Endothelial cell of umbilical vein (primary cell): Measurements from ENCODE around the gene REEP3. TPM values are rescaled to one million over a fixed set of nuclear protein-coding genes. Genes with fewer than 3 reads are reported as not detected.

ENCODE experiments used
- BruUV-seq: library from RNA; stranded (reverse); fragments of 400-500 nt; replicated peaks from 2 replicates; lab custom pipeline; 2021; lab: Mats Ljungman, UMichigan
- CTCF ChIA-PET: fragments of 300-600, 350-600 bp; sonication (Branson Sonifier 250); formaldehyde crosslinking; loops from one replicate; lab custom pipeline; 2021; ENCODE audit warnings: antibody characterized with exemption, inconsistent platforms; lab: Charles Lee
- POLR2A ChIA-PET: fragments of 300-600, 350-600 bp; sonication (Branson Sonifier 250); formaldehyde crosslinking; loops from one replicate; lab custom pipeline; 2021; ENCODE audit warnings: antibody characterized with exemption, inconsistent platforms; lab: Charles Lee
- DNase-seq: peaks from one replicate; pipeline ENCODE4 v3.0.0-alpha.2; 2011; ENCODE audit warnings: low read depth, low spot score
- FAIRE-seq: peaks from 2 replicates; lab custom pipeline; 2011; peaks lifted over from hg19 to GRCh38; lab: Jason Lieb, UNC
- H2AFZ ChIP-seq: 2 replicates; pipeline ENCODE4 v1.6.0; 2012; ENCODE audit warnings: low read depth, low read length, control low read depth, inconsistent platforms
- H3K27ac ChIP-seq: 2 replicates; pipeline ENCODE4 v1.5.1; 2011; ENCODE audit warnings: low read depth, mild to moderate bottlenecking, control low read depth, low read length, moderate library complexity; ENCODE audit not compliant: insufficient read depth
- H3K27me3 ChIP-seq, 2 experiments: 2 replicates each; pipeline versions ENCODE4 v1.6.0 to v1.6.1; 2011; ENCODE audit warnings: low read length in 2 of 2, mixed read lengths in 1 of 2; ENCODE audit not compliant: control insufficient read depth in 2 of 2, insufficient read depth in 2 of 2
- H3K36me3 ChIP-seq, 2 experiments: 2 replicates in 1 of 2; 3 replicates in 1 of 2; pipeline ENCODE4 v1.5.1; 2011; ENCODE audit warnings: low read length in 2 of 2, mild to moderate bottlenecking in 1 of 2, moderate library complexity in 1 of 2; ENCODE audit not compliant: control insufficient read depth in 2 of 2, insufficient read depth in 2 of 2; ENCODE audit errors: extremely low read depth in 1 of 2
- H3K4me1 ChIP-seq: 3 replicates; pipeline ENCODE4 v1.5.1; 2011; ENCODE audit warnings: mild to moderate bottlenecking, low read length; ENCODE audit not compliant: control insufficient read depth, insufficient read depth; ENCODE audit errors: extremely low read depth
- H3K4me2 ChIP-seq: 2 replicates; pipeline ENCODE4 v1.6.1; 2011; ENCODE audit warnings: low read length, control low read depth, mixed read lengths; ENCODE audit not compliant: insufficient read depth
- H3K4me3 ChIP-seq, 3 experiments: fragments of 200-600 bp in 1 of 3; sonication (generic), shearing (Covaris generic) in 1 of 3; replicated peaks in 1 of 3; 2 replicates each; pipeline ENCODE4 v1.5.1; 2011 to 2016; ENCODE audit warnings: control low read depth in 3 of 3, low read length in 3 of 3, mild to moderate bottlenecking in 2 of 3, inconsistent platforms in 1 of 3, low read depth in 1 of 3, moderate library complexity in 1 of 3; ENCODE audit not compliant: insufficient read depth in 1 of 3
- H3K79me2 ChIP-seq: 2 replicates; pipeline ENCODE4 v1.6.0; 2012; ENCODE audit warnings: low read length, inconsistent platforms; ENCODE audit not compliant: control insufficient read depth, insufficient read depth
- H3K9ac ChIP-seq: replicated peaks from 2 replicates; pipeline ENCODE3; 2011; ENCODE audit warnings: low read length, control low read depth; ENCODE audit not compliant: insufficient read depth; ENCODE audit errors: extremely low read depth
- H3K9me1 ChIP-seq: replicated peaks from 3 replicates; pipeline ENCODE4 v1.6.0; 2011; ENCODE audit warnings: mild to moderate bottlenecking, low read length; ENCODE audit not compliant: control insufficient read depth, insufficient read depth; ENCODE audit errors: extremely low read depth
- H3K9me3 ChIP-seq: replicated peaks from 2 replicates; pipeline ENCODE4 v1.5.1; 2012; ENCODE audit warnings: low read length, inconsistent platforms; ENCODE audit not compliant: control insufficient read depth, insufficient read depth
- H4K20me1 ChIP-seq: replicated peaks from 2 replicates; pipeline ENCODE3; 2011; ENCODE audit warnings: mild to moderate bottlenecking, low read length; ENCODE audit not compliant: control insufficient read depth, insufficient read depth; ENCODE audit errors: extremely low read depth
- EZH2 ChIP-seq: IDR thresholded peaks from 2 replicates; pipeline ENCODE4 v1.6.1; 2012; ENCODE audit warnings: borderline replicate concordance, low read depth, mild to moderate bottlenecking, moderate library complexity, low read length, inconsistent platforms; ENCODE audit not compliant: severe bottlenecking
- FOS ChIP-seq: IDR thresholded peaks from 2 replicates; pipeline ENCODE4 v1.6.1; 2011; ENCODE audit warnings: mild to moderate bottlenecking, low read length, moderate library complexity, borderline replicate concordance; ENCODE audit not compliant: insufficient read depth
- GATA2 ChIP-seq: IDR thresholded peaks from 2 replicates; pipeline ENCODE4 v1.7.0; 2011; ENCODE audit warnings: low read depth, mild to moderate bottlenecking, moderate library complexity, mixed read lengths, low read length; ENCODE audit not compliant: insufficient read length, insufficient read depth
- JUN ChIP-seq: IDR thresholded peaks from 2 replicates; pipeline ENCODE4 v1.6.1; 2011; ENCODE audit warnings: borderline replicate concordance, low read depth; ENCODE audit not compliant: insufficient read length, insufficient read depth
- MYC ChIP-seq: IDR thresholded peaks from one replicate; pipeline ENCODE4 v1.6.1; 2011; ENCODE audit warnings: mild to moderate bottlenecking, low read depth, low read length
- POLR2A ChIP-seq: IDR thresholded peaks from 2 replicates; pipeline ENCODE4 v1.6.1; 2012; ENCODE audit warnings: low read depth, mild to moderate bottlenecking, control low read depth, low read length
- POLR2AphosphoS5 ChIP-seq: IDR thresholded peaks from 2 replicates; pipeline ENCODE4 v1.6.1; 2012; ENCODE audit warnings: low read depth, mild to moderate bottlenecking, control low read depth, low read length, moderate library complexity; ENCODE audit not compliant: insufficient read depth
- dilution Hi-C: fragments of 300-500 bp; cut with MboI; formaldehyde crosslinking; loops from one replicate; pipeline ENCODE4 v1.15.0; 2019; ENCODE audit warnings: low sequenced_read_pairs; ENCODE audit not compliant: extremely low pct_ligation_motif_present
- intact Hi-C: fragments of 100-400 bp; cut with micrococcal nuclease; formaldehyde crosslinking; loops from one replicate; pipeline ENCODE4 v1.10.0; 2022
- polyA plus RNA-seq, 4 experiments: library from polyadenylated mRNA; depleted of rRNA in 3 of 4; stranded (reverse) in 3 of 4; unstranded in 1 of 4; fragments of >200 nt; gene quantifications; 2 replicates each; pipeline versions ENCODE4 v1.2.1 to v1.2.3, GENCODE V29; 2011 to 2012; ENCODE audit warnings: missing spikeins in 1 of 4
- total RNA-seq: library from RNA; stranded (reverse); gene quantifications from 2 replicates; pipeline ENCODE4 v1.2.3, GENCODE V29; 2021
- TF ChIP-seq, protein P1 (sequence below), 2 donors: IDR thresholded peaks; 1 replicate in 1 of 2; 2 replicates in 1 of 2; pipeline ENCODE4 v1.5.1; 2011; ENCODE audit warnings: low read length in 2 of 2, mild to moderate bottlenecking in 2 of 2, moderate library complexity in 2 of 2, control low read depth in 1 of 2, inconsistent platforms in 1 of 2, low read depth in 1 of 2; ENCODE audit not compliant: insufficient read depth in 1 of 2; ENCODE audit errors: extremely low read depth in 1 of 2
- TF ChIP-seq, protein P2 (sequence below): IDR thresholded peaks from 2 replicates; pipeline ENCODE4 v1.6.1; 2011; ENCODE audit not compliant: insufficient read depth, insufficient read length

REEP3 gene
- total and polyA plus RNA-seq, 2 donors (not counting 3 experiments of a cell fraction or from before 2014, with no cell fraction given), result 12.3 to 48.3 TPM

DNA sequence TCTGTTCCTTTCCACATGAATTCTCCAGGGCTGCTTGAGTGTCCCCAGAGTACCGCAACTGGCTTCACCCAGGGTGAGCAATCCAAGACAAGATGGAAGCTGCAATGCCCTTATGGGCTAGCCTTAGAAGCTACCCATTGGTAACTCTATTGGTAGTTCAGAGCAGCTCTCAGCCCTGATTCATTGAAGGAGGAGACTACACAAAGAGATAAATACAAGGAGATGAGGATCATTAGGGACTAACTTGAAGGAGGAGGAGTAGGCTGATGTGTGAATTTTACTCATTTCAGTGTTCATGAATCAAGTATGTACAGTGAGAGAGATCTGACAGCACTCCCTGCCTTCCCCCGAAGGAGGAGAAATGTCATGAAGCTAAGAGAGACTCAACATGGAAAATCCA is 124.0 kb downstream of the REEP3 start:
- no peaks in the 10 kb centered on the region for H3K36me3 ChIP-seq
- DNase-seq, result no peak
- ChIA-PET POLR2A (interaction anchor here (1.3 kb wide), 1 partner anchor 15 kb away, joined by 4 read pairs; no protein-coding TSS in a partner anchor), CTCF (interaction anchor here (0.9 to 1.8 kb wide), 9 partner anchors 9 to 478 kb away, joined by 3 to 9 read pairs (median 6); no protein-coding TSS in a partner anchor)
- BruUV-seq, result no TSS peak
- H3K4me2 ChIP-seq, result peak overlapping the region; percentile 74
- dilution Hi-C loops (no loop called here), intact Hi-C loops (no loop called here)
- H2AFZ ChIP-seq, result no peak overlapping the region
- H4K20me1 ChIP-seq, result no peaks in the 10 kb centered on the region
- TF ChIP-seq, protein P1, sequence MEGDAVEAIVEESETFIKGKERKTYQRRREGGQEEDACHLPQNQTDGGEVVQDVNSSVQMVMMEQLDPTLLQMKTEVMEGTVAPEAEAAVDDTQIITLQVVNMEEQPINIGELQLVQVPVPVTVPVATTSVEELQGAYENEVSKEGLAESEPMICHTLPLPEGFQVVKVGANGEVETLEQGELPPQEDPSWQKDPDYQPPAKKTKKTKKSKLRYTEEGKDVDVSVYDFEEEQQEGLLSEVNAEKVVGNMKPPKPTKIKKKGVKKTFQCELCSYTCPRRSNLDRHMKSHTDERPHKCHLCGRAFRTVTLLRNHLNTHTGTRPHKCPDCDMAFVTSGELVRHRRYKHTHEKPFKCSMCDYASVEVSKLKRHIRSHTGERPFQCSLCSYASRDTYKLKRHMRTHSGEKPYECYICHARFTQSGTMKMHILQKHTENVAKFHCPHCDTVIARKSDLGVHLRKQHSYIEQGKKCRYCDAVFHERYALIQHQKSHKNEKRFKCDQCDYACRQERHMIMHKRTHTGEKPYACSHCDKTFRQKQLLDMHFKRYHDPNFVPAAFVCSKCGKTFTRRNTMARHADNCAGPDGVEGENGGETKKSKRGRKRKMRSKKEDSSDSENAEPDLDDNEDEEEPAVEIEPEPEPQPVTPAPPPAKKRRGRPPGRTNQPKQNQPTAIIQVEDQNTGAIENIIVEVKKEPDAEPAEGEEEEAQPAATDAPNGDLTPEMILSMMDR (IDR thresholded peaks at IDR 0.05; ENCODE audit: extremely low read depth in 1 of 2, insufficient read depth in 1 of 2, low read depth in 1 of 2, low read length in 2 of 2), result no peak
- TF ChIP-seq GATA2 (no peak), POLR2A (no peak), FOS (no peak), JUN (no peak), POLR2AphosphoS5 (no peak), EZH2 (no peak), MYC (no peak)
- TF ChIP-seq, protein P2, sequence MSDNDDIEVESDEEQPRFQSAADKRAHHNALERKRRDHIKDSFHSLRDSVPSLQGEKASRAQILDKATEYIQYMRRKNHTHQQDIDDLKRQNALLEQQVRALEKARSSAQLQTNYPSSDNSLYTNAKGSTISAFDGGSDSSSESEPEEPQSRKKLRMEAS, result no peak
- no peaks in the 10 kb centered on the region for H3K79me2 ChIP-seq
- H3K4me1 ChIP-seq, result peaks cover 33% of the 10 kb centered on the region
- H3K9ac ChIP-seq, result peak overlapping the region; percentile 53
- H3K27ac ChIP-seq, result peak overlapping the region; percentile 86
- H3K4me3 ChIP-seq, result no peak overlapping the region
- no peaks in the 10 kb centered on the region for H3K27me3 ChIP-seq
- no peak for FAIRE-seq
- H3K9me3 ChIP-seq, result no peaks in the 10 kb centered on the region
- H3K9me1 ChIP-seq, result no peaks in the 10 kb centered on the region
